ENCODE data around the gene SAMD7. TPM values are rescaled to one million over a fixed set of nuclear protein-coding genes. Genes with fewer than 3 reads are reported as not detected.

The SAMD7 gene
- total and polyA plus RNA-seq, 9 of the 15 experiments (the other 6 are each of a cell fraction or from before 2014, with no cell fraction given): not detected

- TF ChIP-seq, protein P1, sequence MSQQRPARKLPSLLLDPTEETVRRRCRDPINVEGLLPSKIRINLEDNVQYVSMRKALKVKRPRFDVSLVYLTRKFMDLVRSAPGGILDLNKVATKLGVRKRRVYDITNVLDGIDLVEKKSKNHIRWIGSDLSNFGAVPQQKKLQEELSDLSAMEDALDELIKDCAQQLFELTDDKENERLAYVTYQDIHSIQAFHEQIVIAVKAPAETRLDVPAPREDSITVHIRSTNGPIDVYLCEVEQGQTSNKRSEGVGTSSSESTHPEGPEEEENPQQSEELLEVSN (IDR thresholded peaks at IDR 0.05; ENCODE audit: borderline replicate concordance in 1 of 2, extremely low read depth in 1 of 2, insufficient read depth in 1 of 2, insufficient read length in 1 of 2, low read depth in 1 of 2, low read length in 1 of 2, poor library complexity in 1 of 2, severe bottlenecking in 1 of 2): no peak
- TF ChIP-seq TCF7 (IDR thresholded peaks at IDR 0.05; ENCODE audit: borderline replicate concordance): no peak
- TF ChIP-seq SRF (CRISPR knock-in tag; IDR thresholded peaks at IDR 0.05): no peak
- TF ChIP-seq SOX6 (IDR thresholded peaks at IDR 0.05): no peak
- TF ChIP-seq DLX4 (CRISPR knock-in tag; IDR thresholded peaks at IDR 0.05): no peak
- no peak for TF ChIP-seq ATF7 (IDR thresholded peaks at IDR 0.05)
- TF ChIP-seq HEY1 (CRISPR knock-in tag; IDR thresholded peaks at IDR 0.05; ENCODE audit: borderline replicate concordance): no peak
- TF ChIP-seq ARHGAP35 (IDR thresholded peaks at IDR 0.05; ENCODE audit: partially characterized antibody): no peak
- no peak for TF ChIP-seq CHD2 (IDR thresholded peaks at IDR 0.05; ENCODE audit: low read depth, low read length)
- TF ChIP-seq SAFB (IDR thresholded peaks at IDR 0.05; ENCODE audit: borderline replicate concordance, low read depth, low read length): no peak
- TF ChIP-seq CTCFL (IDR thresholded peaks at IDR 0.05; ENCODE audit: borderline replicate concordance, insufficient read depth, low read depth, low read length, poor library complexity, severe bottlenecking): no peak
- no peak for TF ChIP-seq JUN (IDR thresholded peaks at IDR 0.05; ENCODE audit: borderline replicate concordance, low read depth, low read length)
- TF ChIP-seq JUN (CRISPR knock-in tag; IDR thresholded peaks at IDR 0.05; ENCODE audit: borderline replicate concordance): no peak
- TF ChIP-seq ZNF589 (CRISPR knock-in tag; IDR thresholded peaks at IDR 0.05; ENCODE audit: low read depth): no peak
- TF ChIP-seq TSHZ1 (CRISPR knock-in tag; IDR thresholded peaks at IDR 0.05): no peak
- TF ChIP-seq NFXL1 (CRISPR knock-in tag; IDR thresholded peaks at IDR 0.05): no peak
- TF ChIP-seq CSDE1 (IDR thresholded peaks at IDR 0.05): no peak
- no peak for TF ChIP-seq ZNF79 (CRISPR knock-in tag; IDR thresholded peaks at IDR 0.05; ENCODE audit: low read depth)
- TF ChIP-seq KLF6 (CRISPR knock-in tag; IDR thresholded peaks at IDR 0.05; ENCODE audit: borderline replicate concordance): no peak
- TF ChIP-seq KAT2B (IDR thresholded peaks at IDR 0.05; ENCODE audit: low read depth, low read length): no peak
- 0 out of 4 replicates have a peak, but pooled peaks have one; percentile 10 to 27 for TF ChIP-seq KDM1A (IDR thresholded peaks at IDR 0.05)
- no peak for TF ChIP-seq LEF1 (IDR thresholded peaks at IDR 0.05)
- 0 out of 4 replicates have a peak, but pooled peaks of 1 of the 2 experiments have one; percentile 28 for TF ChIP-seq FOXK2 (conservative IDR thresholded peaks at IDR 0.05 in 1 of 2, IDR thresholded peaks at IDR 0.05 in 1 of 2; ENCODE audit: low read depth in 2 of 2)
These were observed 27.9 kb downstream of the SAMD7 start (continued) for GRCh38 chr3:169939320-169939719.

Measured in K562 (cell line).